Colon (tissue), 2 donors: ENCODE data around the gene EFNA2.

Experiments
- FAIRE-seq: peaks from 2 replicates; lab custom pipeline; 2012; peaks lifted over from hg19 to GRCh38; lab: Jason Lieb, UNC
- donor health status: control.
- donor health status: control.

The EFNA2 gene

GRCh38 chr19:1260749-1261537 lies 24.7 kb upstream of the EFNA2 start:
- no peak for FAIRE-seq

- FAIRE-seq: no peak
Observed at GRCh38 chr19:1261538-1261797, 24.2 kb upstream of the EFNA2 start.

- no peak for FAIRE-seq
Observed at GRCh38 chr19:1261798-1262622, 23.7 kb upstream of the EFNA2 start.

GRCh38 chr19:1262623-1263123 lies 23.0 kb upstream of the EFNA2 start:
- no peak for FAIRE-seq

- FAIRE-seq: no peak
Observed at GRCh38 chr19:1263188-1263587, 22.5 kb upstream of the EFNA2 start.

GRCh38 chr19:1264801-1265614 lies 20.7 kb upstream of the EFNA2 start:
- no peak for FAIRE-seq

GRCh38 chr19:1265615-1266128 lies 20.0 kb upstream of the EFNA2 start:
- FAIRE-seq: no peak

- FAIRE-seq: no peak
Observed at GRCh38 chr19:1266129-1266915, 19.4 kb upstream of the EFNA2 start.

GRCh38 chr19:1266916-1267476 lies 18.7 kb upstream of the EFNA2 start:
- FAIRE-seq: no peak

GRCh38 chr19:1267477-1268225 lies 18.0 kb upstream of the EFNA2 start:
- FAIRE-seq: no peak

GRCh38 chr19:1268226-1269064 lies 17.2 kb upstream of the EFNA2 start:
- FAIRE-seq: no peak

- FAIRE-seq: no peak
Observed at GRCh38 chr19:1269065-1269477, 16.6 kb upstream of the EFNA2 start, which contains the start of gene CIRBP. Gene CIRBP (plus strand): TSS chr19:1269332. CDS start chr19:1270934, 1,602 bp downstream.

- FAIRE-seq: no peak
Observed at GRCh38 chr19:1269478-1270212, 16.0 kb upstream of the EFNA2 start.

- no peak for FAIRE-seq
Observed at GRCh38 chr19:1270213-1270853, 15.3 kb upstream of the EFNA2 start.

- no peak for FAIRE-seq
Observed at GRCh38 chr19:1270854-1271527, 14.7 kb upstream of the EFNA2 start.

- no peak for FAIRE-seq
Observed at GRCh38 chr19:1271528-1272422, 13.9 kb upstream of the EFNA2 start.
